ENCODE results near the gene GADD45G. TPM values are rescaled to one million over a fixed set of nuclear protein-coding genes. Genes with fewer than 3 reads are reported as not detected.

GADD45G gene
- polyA plus RNA-seq, 1 of the 3 experiments (the other 2 are of a cell fraction) = 1.3 TPM

GRCh38 chr9:89619019-89619418, 14.2 kb downstream of the GADD45G start:
- Histone ChIP-seq H3K4me1 (ENCODE audit: control insufficient read depth in 1 of 2, insufficient read depth in 2 of 2, low read depth in 1 of 2, low read length in 1 of 2) (peaks cover 0 to 12% of the 10 kb centered on the region in 2 experiments; a peak in 1 of 4 replicates), H3F3A (replicated peaks; ENCODE audit: insufficient read depth) (no peaks in the 10 kb centered on the region), H3K36me3 (replicated peaks in 1 of 2; ENCODE audit: control insufficient read depth in 1 of 2, insufficient read depth in 2 of 2, low read length in 1 of 2) (no peaks in the 10 kb centered on the region), H3K9me3 (no peaks in the 10 kb centered on the region), H3K79me2 (ENCODE audit: insufficient read depth) (no peaks in the 10 kb centered on the region), H3K4me3 (ENCODE audit: low read depth in 2 of 2, low read length in 1 of 2) (no peak overlapping the region), H3K4me2 (no peak overlapping the region), H3K27ac (ENCODE audit: low read depth in 2 of 2, low read length in 1 of 2) (no peak overlapping the region), H3K27me3 (ENCODE audit: insufficient read depth) (no peaks in the 10 kb centered on the region; the same call in 1 of the 2 replicates), H3K9ac (no peak overlapping the region), H3K9me2 (no peaks in the 10 kb centered on the region), H4K20me1 (ENCODE audit: insufficient read depth) (no peaks in the 10 kb centered on the region), H2AFZ (ENCODE audit: low read depth) (no peak overlapping the region)
- 33% methylated on average over 1 of the region's 1 CpG for WGBS (ENCODE audit: low lambda C conversion rate)
- CTCF ChIA-PET = interaction anchor here (1.7 to 2.6 kb wide), 2 partner anchors 16 to 21 kb away, joined by 6 to 7 read pairs; no protein-coding TSS in a partner anchor
- TF ChIP-seq ZBTB33 (IDR thresholded peaks at IDR 0.05; ENCODE audit: borderline replicate concordance, low read depth) (no peak), FOXJ3 (CRISPR knock-in tag; IDR thresholded peaks at IDR 0.05) (no peak), MAX (IDR thresholded peaks at IDR 0.05; ENCODE audit: low read depth) (no peak), YY1 (IDR thresholded peaks at IDR 0.05; ENCODE audit: low read depth) (no peak), GATA2 (CRISPR knock-in tag; IDR thresholded peaks at IDR 0.05) (no peak), MXI1 (IDR thresholded peaks at IDR 0.05; ENCODE audit: low read depth, low read length) (no peak)
- TF ChIP-seq, protein P1, sequence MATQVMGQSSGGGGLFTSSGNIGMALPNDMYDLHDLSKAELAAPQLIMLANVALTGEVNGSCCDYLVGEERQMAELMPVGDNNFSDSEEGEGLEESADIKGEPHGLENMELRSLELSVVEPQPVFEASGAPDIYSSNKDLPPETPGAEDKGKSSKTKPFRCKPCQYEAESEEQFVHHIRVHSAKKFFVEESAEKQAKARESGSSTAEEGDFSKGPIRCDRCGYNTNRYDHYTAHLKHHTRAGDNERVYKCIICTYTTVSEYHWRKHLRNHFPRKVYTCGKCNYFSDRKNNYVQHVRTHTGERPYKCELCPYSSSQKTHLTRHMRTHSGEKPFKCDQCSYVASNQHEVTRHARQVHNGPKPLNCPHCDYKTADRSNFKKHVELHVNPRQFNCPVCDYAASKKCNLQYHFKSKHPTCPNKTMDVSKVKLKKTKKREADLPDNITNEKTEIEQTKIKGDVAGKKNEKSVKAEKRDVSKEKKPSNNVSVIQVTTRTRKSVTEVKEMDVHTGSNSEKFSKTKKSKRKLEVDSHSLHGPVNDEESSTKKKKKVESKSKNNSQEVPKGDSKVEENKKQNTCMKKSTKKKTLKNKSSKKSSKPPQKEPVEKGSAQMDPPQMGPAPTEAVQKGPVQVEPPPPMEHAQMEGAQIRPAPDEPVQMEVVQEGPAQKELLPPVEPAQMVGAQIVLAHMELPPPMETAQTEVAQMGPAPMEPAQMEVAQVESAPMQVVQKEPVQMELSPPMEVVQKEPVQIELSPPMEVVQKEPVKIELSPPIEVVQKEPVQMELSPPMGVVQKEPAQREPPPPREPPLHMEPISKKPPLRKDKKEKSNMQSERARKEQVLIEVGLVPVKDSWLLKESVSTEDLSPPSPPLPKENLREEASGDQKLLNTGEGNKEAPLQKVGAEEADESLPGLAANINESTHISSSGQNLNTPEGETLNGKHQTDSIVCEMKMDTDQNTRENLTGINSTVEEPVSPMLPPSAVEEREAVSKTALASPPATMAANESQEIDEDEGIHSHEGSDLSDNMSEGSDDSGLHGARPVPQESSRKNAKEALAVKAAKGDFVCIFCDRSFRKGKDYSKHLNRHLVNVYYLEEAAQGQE (IDR thresholded peaks at IDR 0.05; ENCODE audit: low read depth, low read length) = no peak
- TF ChIP-seq, protein P2, sequence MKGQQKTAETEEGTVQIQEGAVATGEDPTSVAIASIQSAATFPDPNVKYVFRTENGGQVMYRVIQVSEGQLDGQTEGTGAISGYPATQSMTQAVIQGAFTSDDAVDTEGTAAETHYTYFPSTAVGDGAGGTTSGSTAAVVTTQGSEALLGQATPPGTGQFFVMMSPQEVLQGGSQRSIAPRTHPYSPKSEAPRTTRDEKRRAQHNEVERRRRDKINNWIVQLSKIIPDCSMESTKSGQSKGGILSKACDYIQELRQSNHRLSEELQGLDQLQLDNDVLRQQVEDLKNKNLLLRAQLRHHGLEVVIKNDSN (IDR thresholded peaks at IDR 0.05; ENCODE audit: borderline replicate concordance, low read depth) = no peak
- POLR2A ChIA-PET = interaction anchor here (0.7 to 1.4 kb wide), 2 partner anchors 14 to 56 kb away, joined by 3 to 6 read pairs; partner anchors contain the start of gene GADD45G
- no peak for DNase-seq
